GM21367 (cell line): ENCODE results near the gene SASS6.
A peak's percentile ranks its signal among the peaks of the same experiment; 100 is the strongest.

Source experiments
- ATAC-seq: cut with Tn5 transposase; IDR thresholded peaks from one replicate; pipeline ENCODE4 v1.9.1; 2021; ENCODE audit not compliant: unreplicated experiment

The SASS6 gene, protein sequence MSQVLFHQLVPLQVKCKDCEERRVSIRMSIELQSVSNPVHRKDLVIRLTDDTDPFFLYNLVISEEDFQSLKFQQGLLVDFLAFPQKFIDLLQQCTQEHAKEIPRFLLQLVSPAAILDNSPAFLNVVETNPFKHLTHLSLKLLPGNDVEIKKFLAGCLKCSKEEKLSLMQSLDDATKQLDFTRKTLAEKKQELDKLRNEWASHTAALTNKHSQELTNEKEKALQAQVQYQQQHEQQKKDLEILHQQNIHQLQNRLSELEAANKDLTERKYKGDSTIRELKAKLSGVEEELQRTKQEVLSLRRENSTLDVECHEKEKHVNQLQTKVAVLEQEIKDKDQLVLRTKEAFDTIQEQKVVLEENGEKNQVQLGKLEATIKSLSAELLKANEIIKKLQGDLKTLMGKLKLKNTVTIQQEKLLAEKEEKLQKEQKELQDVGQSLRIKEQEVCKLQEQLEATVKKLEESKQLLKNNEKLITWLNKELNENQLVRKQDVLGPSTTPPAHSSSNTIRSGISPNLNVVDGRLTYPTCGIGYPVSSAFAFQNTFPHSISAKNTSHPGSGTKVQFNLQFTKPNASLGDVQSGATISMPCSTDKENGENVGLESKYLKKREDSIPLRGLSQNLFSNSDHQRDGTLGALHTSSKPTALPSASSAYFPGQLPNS

DNA sequence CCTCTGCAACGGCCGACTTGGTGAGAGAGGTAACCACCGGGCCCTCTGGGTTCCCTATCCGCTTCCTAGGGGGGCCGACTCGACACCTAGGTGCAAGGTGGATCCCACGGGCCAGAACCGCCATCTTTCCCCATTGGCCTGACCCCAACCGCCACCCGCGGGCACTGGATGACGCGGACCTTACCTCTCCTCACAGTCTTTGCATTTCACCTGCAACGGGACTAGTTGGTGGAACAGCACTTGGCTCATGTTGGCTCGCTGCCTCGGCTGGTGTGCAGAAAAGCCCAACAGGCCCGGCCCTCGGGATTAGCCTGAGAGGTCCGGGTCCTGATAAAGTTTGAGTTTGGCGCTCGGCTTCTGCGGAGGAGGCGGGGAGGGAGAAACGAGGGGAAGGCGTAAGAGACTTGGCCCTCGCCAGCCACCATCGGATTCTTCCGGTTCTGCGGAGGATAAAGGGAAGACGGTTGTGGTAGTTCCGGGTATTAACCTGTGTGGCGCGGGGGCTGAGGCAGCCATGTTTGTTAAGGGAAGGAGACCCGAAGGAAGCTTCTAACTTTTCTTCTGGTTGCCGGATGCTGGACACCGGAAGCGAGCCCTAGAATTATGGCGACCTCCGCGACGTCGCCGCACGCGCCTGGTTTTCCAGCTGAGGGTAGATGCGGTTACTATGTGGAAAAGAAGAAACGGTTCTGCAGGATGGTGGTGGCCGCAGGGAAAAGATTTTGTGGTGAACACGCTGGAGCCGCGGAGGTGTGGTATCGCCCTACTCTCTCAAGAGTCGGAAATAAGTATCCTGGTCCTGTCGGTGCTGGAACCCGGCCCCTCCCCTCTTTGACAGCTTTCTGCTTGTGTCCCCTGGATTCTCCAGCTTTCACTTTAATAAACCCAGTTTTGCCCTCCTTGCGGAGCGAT is at the start of gene SASS6, which contains the start of gene TRMT13:
Gene SASS6 (minus strand): TSS at position 365 of the 912 bp plus-strand sequence. CDS start 116 bp downstream, at position 249.
Gene TRMT13 (plus strand): TSS at position 598 of the 912 bp plus-strand sequence. CDS start 6 bp downstream, at position 604.
- ATAC-seq = peak; percentile 83

DNA sequence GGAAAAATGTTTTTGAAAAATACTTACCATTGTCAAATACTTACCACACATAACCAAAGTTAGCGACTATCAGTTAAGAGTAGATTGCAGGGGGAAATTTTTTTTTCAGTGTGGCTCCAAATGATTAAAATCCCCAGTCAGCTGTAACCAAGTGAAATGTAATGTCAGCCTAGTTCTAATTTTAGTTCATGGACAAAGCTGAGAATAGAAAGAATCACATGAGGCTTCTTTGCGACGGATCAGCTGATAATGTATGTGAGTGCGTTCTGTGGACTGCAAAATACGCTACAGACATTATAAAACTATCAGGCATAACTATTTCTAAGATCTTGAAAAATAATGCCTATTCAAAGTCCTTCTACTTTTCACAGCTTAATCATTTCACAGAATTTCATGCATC is 45.4 kb upstream of the SASS6 start, which contains the start of gene LRRC39:
Gene LRRC39 (minus strand): TSS at position 166 of the 400 bp plus-strand sequence. CDS start 9,740 bp downstream, outside the sequence.
- no peak for ATAC-seq

DNA sequence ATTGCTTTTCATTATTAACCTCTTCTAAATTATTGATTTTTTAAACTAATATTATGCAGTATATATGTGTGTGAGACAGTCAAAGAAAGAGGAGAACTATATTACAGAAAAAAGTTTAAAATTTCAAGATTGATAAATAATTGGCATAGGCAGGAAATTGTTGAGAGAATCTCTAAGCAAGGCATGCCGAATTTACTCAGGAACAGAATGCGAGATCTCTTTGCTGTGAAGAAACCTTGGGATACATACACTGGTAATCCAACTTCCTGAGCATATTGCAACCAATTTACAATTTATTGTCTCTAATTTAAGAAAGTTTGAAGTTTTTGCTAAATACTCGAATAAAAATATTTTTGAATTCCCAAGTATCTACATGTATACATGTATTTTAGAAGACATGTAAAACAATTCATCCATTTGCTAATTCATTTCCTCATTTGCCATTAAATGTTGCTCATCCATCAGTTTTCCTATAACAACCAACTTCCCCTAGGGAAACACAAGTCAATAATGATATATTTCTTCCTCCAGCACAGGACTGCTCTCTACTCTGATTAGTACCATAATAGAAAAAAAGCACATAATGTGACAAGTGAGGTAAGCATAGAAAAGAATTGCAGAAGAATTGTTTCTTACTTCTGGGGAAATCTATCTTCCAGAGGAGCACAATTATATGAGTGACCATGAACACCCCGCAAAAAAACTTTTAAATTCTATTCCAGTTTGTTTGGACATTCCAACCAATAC is 44.7 kb upstream of the SASS6 start:
- no peak for ATAC-seq

DNA sequence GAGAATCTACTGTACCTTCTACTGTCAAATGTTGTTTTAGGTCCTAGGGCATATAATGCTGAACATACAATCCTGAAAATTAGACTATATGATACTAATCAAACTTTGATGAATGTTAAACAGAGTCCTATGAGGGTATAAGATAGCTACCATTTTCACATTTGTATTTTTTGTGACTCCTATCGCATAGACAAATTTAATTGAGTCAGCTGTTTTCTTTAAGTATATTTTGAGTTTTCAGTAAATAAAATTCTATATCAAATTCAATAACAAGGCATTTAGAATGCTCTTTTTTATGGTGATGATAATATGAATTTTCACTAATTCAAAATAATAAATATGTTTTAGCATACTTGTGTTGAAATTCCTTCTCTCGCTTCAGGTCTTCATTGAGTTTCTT is 35.3 kb upstream of the SASS6 start:
- no peak for ATAC-seq

DNA sequence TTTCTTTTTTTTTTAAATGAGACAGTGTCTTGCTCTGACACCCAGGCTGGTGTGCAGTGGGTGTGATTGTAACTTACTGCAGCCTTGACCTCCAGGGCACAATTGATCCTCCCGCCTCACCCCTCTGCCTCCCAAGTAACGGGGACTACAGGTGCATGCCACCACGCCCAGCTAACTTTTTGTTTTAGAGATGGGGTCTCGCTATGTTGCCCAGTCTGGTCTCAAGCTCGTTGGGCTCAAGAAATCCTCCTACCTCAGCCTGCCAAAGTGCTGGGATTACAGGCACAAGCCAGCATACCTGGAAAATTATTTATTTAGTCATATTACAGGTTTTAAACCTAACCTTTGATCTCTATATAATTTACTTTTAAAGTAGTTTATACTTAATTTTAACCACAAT is 32.0 kb upstream of the SASS6 start:
- ATAC-seq = no peak

DNA sequence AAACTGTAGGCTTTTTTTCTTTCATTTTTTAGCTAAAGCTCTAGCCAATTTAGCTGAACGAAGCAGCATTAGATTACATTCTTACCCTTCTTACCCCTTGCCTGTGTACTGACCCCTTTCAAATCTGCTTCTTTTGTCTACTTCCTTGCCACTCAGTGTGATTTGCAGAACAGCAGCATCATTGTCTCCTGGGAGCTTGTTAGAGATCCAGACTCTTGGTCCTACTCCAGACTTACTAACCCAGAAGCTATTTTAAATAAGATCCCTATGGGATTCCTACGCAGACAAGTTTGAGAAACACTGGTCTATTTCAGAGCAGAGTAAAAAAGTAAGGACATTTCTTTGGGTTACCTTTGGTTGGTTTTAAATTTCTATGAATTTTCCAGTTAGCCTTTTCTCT is 31.5 kb upstream of the SASS6 start:
- ATAC-seq = no peak

DNA sequence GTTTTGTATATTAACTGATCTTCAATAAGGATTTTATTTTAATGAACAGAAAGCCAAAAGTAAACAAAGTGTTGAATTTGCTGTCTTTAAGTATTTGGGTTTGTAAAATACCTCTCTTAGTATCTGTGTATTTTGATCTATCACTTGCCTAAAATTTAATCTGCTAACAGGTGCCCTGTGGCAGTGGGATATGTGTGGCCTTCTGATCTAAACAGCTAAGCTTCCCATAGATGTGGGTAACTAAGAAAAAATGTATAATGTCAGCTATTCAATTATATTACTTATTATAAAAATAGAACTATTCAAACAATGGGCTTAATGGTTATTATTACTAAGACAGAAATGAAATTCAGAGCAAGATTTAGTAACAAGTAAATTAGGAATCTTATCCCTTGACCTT is 30.2 kb upstream of the SASS6 start:
- no peak for ATAC-seq

DNA sequence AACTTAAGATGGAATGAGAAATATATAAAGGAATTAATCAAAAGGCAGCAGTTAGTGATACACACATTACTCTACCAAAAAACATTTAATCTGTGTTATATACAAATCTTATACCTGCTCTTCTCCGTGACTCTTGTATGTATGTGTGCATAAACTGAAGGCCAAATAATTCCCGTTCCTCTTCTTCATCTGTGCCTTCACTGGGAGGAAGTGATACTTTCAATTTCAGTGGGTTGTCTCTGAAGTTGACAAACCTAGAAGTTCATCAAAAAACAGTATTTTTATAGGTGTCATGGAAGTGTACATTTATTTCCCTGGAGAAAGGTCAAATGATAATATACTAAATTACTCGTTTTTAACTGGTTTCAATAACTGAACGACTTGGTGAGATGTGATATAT is 19.5 kb upstream of the SASS6 start:
- ATAC-seq = peak; percentile 66

DNA sequence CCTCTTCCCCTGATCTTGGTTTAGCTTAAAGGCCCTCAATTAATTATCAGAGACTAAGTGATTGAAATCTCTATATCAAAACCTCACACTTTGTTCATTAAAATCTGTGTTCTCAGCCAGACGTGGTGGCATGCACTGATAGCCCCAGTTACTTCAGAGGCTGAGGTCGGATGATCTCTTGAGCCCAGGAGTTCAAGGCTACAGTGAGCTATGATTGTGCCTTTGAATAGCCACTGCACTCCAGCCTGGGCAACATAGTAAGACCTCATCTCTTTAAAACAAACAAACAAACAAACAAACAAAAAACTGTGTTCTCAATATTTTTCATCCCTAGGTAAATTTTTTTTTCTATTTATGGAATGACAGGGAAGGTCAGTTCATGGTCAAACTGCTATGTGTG is 18.9 kb upstream of the SASS6 start:
- no peak for ATAC-seq

DNA sequence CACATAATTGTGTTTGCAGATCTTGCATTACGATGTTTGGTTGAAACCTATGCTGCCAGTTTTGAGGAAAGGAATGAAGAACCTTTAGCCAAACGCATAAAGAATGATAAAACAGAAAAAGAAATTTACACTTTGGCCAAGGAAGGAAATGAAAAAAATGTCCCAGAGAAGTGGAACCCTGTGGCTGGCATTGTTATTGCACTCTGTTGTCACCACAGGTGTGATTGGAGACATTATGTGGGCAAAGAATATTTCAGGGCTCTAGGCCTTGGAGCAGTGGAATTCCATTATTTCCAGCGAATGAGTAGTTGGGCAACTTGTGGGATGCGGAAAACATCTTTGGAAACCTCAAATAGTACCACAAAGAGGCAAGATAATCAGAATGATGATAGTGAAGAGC is 15.1 kb upstream of the SASS6 start:
- ATAC-seq = no peak

DNA sequence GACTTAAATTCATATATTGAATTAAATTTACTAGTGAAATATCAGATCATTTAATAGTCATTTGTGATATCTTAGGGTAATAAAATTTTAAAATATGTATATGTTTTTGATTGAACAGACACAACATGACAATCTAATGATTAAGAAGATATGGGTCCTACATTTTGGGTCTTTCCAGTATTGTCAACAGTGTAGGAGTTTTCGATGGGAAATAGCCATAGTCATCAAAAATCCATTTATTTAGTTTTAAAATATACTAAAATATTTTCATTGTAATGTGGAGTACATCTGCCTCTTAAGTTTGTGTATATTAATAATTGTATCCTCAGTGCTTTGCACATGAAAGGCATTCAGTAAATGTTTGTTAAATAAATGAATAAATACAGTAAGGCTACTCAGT is 14.2 kb upstream of the SASS6 start:
- no peak for ATAC-seq

DNA sequence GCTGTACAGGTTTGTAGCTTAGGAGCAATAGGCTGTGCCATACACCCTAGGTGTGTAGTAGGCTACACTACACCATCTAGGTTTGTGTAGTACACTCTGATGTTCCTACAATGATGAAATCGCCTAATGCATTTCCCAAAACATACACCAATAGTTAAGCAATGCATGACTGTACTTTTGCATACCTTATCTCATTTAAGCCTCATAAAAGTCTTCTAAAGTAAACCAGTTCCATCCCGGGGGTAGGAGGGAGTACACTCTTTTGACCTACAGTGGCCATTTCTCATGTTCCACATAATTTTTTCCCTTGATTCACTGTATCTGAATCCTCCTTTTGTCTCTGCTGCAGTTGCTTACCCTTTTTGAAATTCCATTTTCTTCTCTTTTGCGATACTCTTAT is 12.4 kb upstream of the SASS6 start:
- ATAC-seq = no peak

DNA sequence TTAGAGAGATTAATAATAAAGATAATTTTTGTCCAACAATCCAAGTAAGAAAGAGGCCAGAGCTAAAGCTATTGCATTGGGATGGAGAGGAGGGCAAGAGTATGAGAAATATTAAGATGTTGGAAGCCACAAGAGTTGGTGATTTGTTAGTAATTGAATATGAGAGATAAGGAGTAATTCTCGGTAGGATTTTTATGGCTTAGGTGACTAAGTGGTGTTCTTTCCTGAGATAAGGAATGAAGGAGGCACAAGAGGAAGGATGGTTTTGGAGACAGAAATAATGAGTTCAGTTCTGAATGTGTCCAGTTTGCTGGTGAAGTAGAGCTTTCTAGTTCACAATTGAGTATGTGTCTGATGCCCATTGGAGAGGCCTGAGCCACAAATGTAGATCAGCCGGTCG is 9.6 kb upstream of the SASS6 start:
- ATAC-seq = no peak

DNA sequence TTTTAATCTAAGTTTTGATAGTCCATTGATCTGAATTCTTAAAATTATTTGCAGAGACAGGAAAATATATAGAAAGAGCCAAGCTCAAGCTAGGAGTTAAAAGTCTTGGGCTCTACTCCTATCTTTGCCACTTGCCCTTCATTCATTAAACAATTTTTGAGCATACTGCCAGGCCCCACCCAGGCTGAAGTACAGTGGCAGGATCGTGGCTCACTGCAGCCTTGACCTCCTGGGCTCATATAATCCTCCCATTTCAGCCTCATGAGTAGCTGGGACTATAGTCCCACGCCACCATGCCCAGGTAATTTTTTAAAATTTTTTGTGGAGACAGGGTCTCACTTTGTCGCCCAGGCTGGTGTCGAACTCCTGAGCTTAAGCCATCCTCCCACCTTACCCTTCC is 8.5 kb upstream of the SASS6 start:
- ATAC-seq = no peak

DNA sequence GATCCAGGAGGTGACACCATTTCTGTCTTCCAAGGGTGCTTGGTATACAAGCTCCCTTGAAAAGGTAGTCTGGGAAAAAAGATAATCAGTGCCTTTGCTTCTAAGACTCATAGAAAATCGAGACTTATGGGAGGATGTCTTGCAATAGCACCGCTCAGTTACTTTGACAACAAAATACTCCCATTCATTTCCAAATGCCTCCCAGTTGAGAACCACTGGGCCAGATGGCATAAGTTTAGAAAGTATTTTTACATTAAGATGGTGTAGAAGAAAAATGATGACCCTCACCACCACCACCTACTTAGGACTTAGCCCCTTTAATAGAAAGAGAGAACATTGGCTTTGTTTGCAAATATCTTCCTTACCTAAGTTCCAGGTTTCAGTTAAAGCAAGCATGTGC is 4.9 kb upstream of the SASS6 start:
- no peak for ATAC-seq

DNA sequence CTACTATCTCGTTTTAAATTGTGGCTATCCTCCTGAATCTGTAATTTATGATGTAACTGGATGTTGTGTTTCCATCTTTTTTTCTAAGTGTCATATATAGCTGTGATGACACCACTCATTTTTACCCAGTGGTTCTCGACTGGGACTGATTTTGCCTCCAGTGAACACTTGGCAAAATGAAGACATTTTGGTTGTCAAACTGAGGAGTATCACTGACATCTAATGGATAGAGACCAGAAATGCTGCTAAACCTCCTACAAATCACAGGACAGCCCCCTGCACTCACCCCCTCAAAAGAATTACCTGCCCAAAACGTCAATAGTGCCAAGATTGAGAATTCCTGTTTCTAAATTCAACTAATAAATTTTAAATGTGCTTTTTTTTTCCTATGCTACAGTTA is 2.1 kb upstream of the SASS6 start:
- ATAC-seq = no peak

DNA sequence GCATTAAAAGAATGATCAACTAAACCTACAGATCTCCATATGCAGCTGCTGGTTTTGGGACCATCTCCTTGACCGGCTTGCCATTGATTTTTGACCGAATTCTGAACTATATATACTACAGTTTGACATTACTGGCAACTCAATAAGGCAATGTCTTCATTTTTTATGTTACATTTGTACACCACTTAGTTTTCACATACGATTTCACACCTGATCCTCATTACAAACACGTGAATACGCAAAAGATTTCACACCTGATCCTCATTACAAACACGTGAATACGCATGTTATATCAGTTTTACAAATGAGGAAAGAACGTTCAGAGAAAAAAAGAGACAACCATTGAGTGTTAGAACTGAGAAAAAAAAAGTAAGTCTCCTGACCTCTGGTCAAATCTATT is 1.1 kb downstream of the SASS6 start:
- ATAC-seq = no peak

DNA sequence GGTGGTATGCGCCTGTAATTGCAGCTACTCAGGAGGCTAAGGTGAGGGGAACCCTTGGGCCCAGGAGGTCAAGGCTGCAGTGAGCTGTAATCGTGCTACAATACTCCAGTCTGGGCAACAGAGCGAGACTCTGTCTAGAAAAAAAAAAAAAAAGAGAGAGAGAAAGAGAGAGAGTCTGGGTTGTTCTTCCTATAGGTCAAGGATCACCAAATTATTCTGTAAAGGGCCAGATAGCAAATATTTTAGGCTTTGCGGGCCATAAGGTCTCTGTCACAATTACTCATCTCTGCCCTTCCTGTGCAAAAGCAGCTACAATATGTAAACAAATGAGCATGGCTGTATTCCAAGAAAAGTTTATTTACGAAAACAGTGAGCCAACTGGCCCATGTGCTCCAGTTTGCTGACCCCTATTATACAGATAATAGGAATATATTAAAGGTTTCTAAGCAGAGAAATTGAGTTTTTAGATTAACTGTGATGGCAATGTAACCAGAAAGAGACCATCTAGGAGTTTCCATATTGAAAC is 2.1 kb downstream of the SASS6 start:
- ATAC-seq = no peak

DNA sequence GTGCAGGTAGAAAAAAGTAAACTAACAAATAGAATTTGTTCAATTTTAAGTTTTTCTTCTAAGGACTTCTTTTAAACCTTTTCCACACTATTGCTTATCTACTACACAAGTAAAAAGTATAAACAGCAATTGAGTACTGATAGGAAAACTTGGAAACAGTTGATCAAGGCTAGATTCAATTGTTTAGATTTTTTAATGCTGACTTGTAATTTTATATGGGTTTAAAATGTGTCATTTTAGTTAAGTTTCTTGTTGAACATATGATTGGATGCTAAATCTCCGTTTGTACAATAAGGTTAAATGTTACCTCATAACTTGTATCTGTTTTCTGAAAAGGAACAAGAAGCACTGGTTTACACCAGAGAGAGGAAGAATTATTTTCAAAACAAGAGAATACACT is 5.5 kb downstream of the SASS6 start:
- no peak for ATAC-seq

DNA sequence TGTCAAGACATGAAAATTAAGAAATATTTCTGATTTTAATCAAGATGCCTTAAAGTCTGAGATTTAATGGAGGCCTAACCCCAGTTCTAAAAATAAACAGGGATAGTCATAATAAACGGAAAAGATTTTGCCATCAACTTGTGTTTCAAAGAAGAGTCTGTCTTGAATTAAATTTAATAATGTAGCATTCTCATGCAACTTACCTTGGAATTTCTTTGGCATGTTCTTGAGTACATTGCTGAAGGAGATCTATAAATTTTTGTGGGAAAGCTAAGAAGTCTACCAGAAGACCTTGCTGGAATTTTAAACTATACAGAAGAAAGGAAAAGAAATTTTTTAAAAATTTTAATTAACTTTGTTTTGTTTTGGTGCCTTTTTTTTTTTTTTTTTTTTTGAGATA is 10.6 kb downstream of the SASS6 start:
- ATAC-seq = no peak
